HepG2 (cell line): ENCODE measurements around the gene POP7. TPM values are rescaled to one million over a fixed set of nuclear protein-coding genes. Genes with fewer than 3 reads are reported as not detected.

ENCODE experiments used
- DPF2 ChIP-seq: sonication (generic); formaldehyde crosslinking; IDR thresholded peaks from 2 replicates; pipeline ENCODE4 v1.4.0; 2020; ENCODE audit warnings: mild to moderate bottlenecking, low read depth, missing genetic modification reagents, borderline replicate concordance
- JUN ChIP-seq: sonication (generic); formaldehyde crosslinking; IDR thresholded peaks from 2 replicates; pipeline ENCODE4 v1.4.0; 2020; ENCODE audit warnings: mild to moderate bottlenecking, missing genetic modification reagents
- XRCC5 ChIP-seq: fragments of 200-400 bp; formaldehyde crosslinking; optimal IDR thresholded peaks from 2 replicates; pipeline ENCODE3; 2017; ENCODE audit warnings: mild to moderate bottlenecking, low read length
- ZIK1 ChIP-seq: sonication (generic); formaldehyde crosslinking; IDR thresholded peaks from 2 replicates; pipeline ENCODE4 v1.5.0; 2020; ENCODE audit warnings: mild to moderate bottlenecking, low read depth, missing genetic modification reagents, borderline replicate concordance
- ZNF205 ChIP-seq: IDR thresholded peaks from 2 replicates; pipeline ENCODE4 v1.6.1; 2018; ENCODE audit warnings: missing biosample characterization, missing genetic modification reagents
- ZNF253 ChIP-seq: sonication (generic); formaldehyde crosslinking; IDR thresholded peaks from 2 replicates; pipeline ENCODE4 v1.8.0; 2022; ENCODE audit warnings: mild to moderate bottlenecking, missing genetic modification reagents, borderline replicate concordance
- ZNF326 ChIP-seq: sonication (generic); formaldehyde crosslinking; IDR thresholded peaks from 2 replicates; pipeline ENCODE4 v1.4.0; 2020; ENCODE audit warnings: missing genetic modification reagents, borderline replicate concordance
- ZNF331 ChIP-seq: sonication (generic); formaldehyde crosslinking; IDR thresholded peaks from 2 replicates; pipeline ENCODE4 v1.4.0; 2020; ENCODE audit warnings: missing genetic modification reagents
- ZNF549 ChIP-seq: sonication (generic); formaldehyde crosslinking; IDR thresholded peaks from 2 replicates; pipeline ENCODE4 v1.5.0; 2020; ENCODE audit warnings: missing genetic modification reagents
- ZNF720 ChIP-seq: sonication (generic); formaldehyde crosslinking; IDR thresholded peaks from 2 replicates; pipeline ENCODE4 v1.4.0; 2020; ENCODE audit warnings: missing genetic modification reagents
- ZNF83 ChIP-seq: sonication (generic); formaldehyde crosslinking; IDR thresholded peaks from 2 replicates; pipeline ENCODE4 v1.4.0; 2020; ENCODE audit warnings: missing genetic modification reagents, mild to moderate bottlenecking, borderline replicate concordance
- polyA plus RNA-seq, 8 experiments: library from polyadenylated mRNA; depleted of rRNA in 3 of 8; stranded (reverse) in 7 of 8; unstranded in 1 of 8; fragments of >200 nt; fragmentation: Illumina TruSeq in 4 of 8; extraction: Trizol in 4 of 8; gene quantifications; 2 replicates each; pipeline versions ENCODE4 v1.2.1 to v1.2.3, GENCODE V29; 2011 to 2016; ENCODE audit warnings: low read depth in 4 of 8, missing spikeins in 1 of 8, mixed read lengths in 1 of 8; ENCODE audit not compliant: insufficient read depth in 1 of 8
- total RNA-seq, 5 experiments: library from RNA; depleted of rRNA; stranded (reverse); fragments of >200 nt; fragmentation: Illumina TruSeq; extraction: Trizol; gene quantifications; 2 replicates each; pipeline ENCODE4 v1.2.3, GENCODE V29; 2016; ENCODE audit warnings: low read depth in 1 of 5
- TF ChIP-seq, protein P1 (sequence below): IDR thresholded peaks from 2 replicates; pipeline ENCODE4 v1.6.1; 2016
- TF ChIP-seq, protein P2 (sequence below): sonication (generic); formaldehyde crosslinking; IDR thresholded peaks from 2 replicates; pipeline ENCODE4 v1.8.1; 2022; ENCODE audit warnings: mild to moderate bottlenecking, missing genetic modification reagents
- TF ChIP-seq, protein P3 (sequence below): sonication (generic); formaldehyde crosslinking; IDR thresholded peaks from 2 replicates; pipeline ENCODE4 v1.4.0; 2020; ENCODE audit warnings: mild to moderate bottlenecking, missing genetic modification reagents

Gene POP7
- total and polyA plus RNA-seq, 2 of the 13 experiments (the other 11 are each of a cell fraction or from before 2014, with no cell fraction given), result 63.9 to 91.1 TPM

DNA sequence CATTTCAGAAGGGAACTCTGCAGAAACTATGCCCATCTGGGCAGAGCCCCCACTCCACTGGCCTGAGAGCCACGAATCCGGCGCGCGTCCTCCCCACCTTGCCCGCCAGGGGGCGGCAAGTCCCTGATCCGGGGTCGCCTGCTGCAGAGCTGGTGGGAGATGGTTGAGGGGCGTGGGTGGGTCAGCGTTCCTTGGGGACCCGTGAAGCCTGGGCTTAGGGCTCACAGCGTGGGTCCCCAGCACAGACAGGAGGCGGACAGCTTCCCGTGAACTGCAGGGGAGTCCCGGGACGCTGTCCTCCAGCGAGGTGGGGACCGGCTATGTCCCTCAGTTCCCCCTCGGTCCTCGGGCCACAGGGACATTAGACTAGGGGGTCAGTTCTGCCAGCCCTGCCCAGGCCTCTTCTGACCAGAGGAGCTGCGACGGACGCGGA, 585 bp upstream of the POP7 start (continued):
- TF ChIP-seq ZNF549 (CRISPR knock-in tag) (no peak), JUN (no peak; the same call in 1 of the 2 replicates), ZNF331 (CRISPR knock-in tag) (peak; percentile 60; the same call in 1 of the 2 replicates), ZNF83 (peak; percentile 27; the same call in 1 of the 2 replicates), ZNF326 (CRISPR knock-in tag) (peak; percentile 66; the same call in 1 of the 2 replicates), ZNF205 (CRISPR knock-in tag) (0 out of 2 replicates have a peak, but pooled peaks have one; percentile 23), ZNF253 (CRISPR knock-in tag) (no peak), XRCC5 (peak; percentile 3), ZIK1 (CRISPR knock-in tag) (no peak; the same call in 1 of the 2 replicates), DPF2 (CRISPR knock-in tag) (0 out of 2 replicates have a peak, but pooled peaks have one; percentile 18), ZNF720 (no peak)
- TF ChIP-seq, protein P1, sequence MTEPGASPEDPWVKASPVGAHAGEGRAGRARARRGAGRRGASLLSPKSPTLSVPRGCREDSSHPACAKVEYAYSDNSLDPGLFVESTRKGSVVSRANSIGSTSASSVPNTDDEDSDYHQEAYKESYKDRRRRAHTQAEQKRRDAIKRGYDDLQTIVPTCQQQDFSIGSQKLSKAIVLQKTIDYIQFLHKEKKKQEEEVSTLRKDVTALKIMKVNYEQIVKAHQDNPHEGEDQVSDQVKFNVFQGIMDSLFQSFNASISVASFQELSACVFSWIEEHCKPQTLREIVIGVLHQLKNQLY, result no peak
- TF ChIP-seq, protein P2, sequence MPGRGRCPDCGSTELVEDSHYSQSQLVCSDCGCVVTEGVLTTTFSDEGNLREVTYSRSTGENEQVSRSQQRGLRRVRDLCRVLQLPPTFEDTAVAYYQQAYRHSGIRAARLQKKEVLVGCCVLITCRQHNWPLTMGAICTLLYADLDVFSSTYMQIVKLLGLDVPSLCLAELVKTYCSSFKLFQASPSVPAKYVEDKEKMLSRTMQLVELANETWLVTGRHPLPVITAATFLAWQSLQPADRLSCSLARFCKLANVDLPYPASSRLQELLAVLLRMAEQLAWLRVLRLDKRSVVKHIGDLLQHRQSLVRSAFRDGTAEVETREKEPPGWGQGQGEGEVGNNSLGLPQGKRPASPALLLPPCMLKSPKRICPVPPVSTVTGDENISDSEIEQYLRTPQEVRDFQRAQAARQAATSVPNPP (CRISPR knock-in tag), result no peak
- TF ChIP-seq, protein P3, sequence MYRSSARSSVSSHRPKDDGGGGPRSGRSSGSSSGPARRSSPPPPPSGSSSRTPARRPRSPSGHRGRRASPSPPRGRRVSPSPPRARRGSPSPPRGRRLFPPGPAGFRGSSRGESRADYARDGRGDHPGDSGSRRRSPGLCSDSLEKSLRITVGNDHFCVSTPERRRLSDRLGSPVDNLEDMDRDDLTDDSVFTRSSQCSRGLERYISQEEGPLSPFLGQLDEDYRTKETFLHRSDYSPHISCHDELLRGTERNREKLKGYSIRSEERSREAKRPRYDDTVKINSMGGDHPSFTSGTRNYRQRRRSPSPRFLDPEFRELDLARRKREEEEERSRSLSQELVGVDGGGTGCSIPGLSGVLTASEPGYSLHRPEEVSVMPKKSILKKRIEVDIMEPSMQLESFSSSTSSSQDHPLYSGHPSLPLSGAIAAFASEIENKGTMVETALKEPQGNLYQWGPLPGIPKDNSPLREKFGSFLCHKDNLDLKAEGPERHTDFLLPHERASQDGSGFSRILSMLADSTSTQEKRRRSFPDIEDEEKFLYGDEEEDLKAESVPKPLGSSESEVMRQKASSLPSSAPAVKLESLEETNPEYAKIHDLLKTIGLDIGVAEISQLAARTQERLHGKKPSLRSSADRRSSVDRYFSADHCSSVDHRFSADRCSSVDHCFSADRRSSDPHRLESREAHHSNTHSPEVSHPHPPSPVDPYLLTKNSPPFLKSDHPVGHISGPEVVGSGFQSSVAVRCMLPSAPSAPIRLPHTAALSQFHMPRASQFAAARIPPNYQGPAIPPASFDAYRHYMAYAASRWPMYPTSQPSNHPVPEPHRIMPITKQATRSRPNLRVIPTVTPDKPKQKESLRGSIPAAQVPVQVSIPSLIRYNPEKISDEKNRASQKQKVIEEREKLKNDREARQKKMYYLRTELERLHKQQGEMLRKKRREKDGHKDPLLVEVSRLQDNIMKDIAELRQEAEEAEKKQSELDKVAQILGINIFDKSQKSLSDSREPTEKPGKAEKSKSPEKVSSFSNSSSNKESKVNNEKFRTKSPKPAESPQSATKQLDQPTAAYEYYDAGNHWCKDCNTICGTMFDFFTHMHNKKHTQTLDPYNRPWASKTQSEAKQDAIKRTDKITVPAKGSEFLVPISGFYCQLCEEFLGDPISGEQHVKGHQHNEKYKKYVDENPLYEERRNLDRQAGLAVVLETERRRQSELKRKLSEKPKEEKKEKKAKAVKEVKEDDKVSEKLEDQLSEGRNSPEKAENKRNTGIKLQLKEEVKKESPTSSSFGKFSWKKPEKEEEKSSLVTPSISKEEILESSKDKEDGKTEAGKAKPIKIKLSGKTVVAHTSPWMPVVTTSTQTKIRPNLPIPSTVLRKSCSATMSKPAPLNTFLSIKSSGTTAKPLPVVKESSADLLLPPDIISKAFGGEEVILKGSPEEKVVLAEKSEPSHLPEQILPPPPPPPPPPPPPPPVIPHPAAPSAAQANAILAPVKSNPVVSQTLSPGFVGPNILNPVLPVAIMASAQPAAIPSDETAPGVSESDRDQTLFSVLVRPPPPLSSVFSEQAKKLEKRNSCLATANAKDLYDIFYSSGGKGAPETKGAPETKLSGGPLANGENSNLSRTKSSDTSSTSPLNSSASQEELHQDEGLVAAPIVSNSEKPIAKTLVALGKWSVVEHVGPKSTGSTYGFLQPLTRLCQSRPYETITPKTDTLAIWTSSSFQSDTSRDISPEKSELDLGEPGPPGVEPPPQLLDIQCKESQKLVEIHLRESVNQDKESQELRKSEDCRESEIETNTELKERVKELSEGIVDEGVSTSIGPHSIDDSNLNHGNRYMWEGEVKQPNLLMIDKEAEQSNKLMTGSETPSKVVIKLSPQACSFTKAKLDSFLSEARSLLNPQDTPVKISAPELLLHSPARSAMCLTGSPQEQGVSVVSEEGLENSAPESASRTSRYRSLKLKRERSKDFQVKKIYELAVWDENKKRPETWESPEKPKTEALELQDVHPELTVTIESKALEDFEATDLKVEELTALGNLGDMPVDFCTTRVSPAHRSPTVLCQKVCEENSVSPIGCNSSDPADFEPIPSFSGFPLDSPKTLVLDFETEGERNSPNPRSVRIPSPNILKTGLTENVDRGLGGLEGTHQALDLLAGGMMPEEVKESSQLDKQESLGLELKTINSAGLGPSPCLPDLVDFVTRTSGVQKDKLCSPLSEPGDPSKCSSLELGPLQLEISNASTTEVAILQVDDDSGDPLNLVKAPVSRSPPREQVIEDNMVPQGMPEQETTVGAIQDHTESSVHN (CRISPR knock-in tag), result peak; percentile 77
